Stimulated activated CD4-positive, alpha-beta T cell treated with anti-CD3 and anti-CD28 coated beads, Interleukin-2, amount 100 ng/mL, for 48 hours (primary cell): ENCODE data around the gene SIAH1.
A peak's percentile ranks its signal among the peaks of the same experiment; 100 is the strongest.
"Not testable (repeated sequence)": the region's sequence is repeated elsewhere in the genome, so short reads cannot be mapped to it uniquely, and the experiment has no call there.

Experiments used
- DNase-seq, 2 donors: peaks; one replicate each; pipeline ENCODE4 v3.0.0-alpha.2; 2020

SIAH1 gene, protein sequence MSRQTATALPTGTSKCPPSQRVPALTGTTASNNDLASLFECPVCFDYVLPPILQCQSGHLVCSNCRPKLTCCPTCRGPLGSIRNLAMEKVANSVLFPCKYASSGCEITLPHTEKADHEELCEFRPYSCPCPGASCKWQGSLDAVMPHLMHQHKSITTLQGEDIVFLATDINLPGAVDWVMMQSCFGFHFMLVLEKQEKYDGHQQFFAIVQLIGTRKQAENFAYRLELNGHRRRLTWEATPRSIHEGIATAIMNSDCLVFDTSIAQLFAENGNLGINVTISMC

DNA sequence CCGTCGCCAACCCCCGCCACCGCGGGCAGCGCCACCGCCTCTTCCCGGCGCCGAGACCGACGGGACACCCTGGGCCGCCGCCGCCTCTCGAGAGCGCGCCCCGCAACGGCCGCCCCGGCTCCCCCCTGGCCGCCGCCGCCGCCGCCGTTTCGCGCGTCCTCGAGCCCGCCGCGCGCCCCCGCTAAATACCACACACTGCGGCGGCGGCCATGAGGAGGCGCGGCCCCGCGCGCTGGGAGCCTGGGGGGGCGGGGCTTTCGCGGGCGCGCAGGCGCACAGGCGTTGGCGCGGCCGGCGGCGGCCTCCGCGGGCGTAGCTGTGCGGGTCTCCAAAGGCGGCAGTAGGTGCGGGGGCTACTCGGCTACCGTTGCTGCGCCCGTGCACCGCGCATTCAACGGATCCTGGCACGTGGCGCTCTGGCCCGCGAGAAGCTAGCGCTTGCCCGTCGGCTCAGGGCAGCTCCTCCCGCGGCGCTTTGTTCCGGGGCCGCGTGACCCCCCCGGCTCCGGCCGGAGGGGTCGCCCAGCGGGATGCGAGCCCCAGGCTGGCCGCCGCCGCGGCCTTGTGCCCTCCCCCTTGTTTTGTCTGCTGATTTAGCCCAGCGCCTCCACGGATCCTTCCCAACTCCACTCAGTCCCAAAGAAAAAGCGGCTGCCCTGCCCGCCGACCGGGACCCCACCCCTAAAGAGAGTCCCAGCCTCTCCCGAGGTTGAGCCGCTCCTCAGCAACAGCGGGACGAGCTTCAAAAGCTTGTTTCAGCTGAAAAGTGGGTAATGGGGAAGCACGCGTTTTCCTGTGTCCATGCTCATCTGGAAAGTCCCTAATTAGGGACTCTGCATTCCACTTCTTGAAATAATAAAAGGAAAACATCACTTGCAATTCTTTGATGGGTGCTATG is at the start of gene SIAH1:
Gene SIAH1, minus strand, starts transcription at position 161 of the 898 bp plus-strand sequence. CDS start 22,985 bp downstream, outside the sequence.
- DNase-seq = peak; percentile 78 to 89

DNA sequence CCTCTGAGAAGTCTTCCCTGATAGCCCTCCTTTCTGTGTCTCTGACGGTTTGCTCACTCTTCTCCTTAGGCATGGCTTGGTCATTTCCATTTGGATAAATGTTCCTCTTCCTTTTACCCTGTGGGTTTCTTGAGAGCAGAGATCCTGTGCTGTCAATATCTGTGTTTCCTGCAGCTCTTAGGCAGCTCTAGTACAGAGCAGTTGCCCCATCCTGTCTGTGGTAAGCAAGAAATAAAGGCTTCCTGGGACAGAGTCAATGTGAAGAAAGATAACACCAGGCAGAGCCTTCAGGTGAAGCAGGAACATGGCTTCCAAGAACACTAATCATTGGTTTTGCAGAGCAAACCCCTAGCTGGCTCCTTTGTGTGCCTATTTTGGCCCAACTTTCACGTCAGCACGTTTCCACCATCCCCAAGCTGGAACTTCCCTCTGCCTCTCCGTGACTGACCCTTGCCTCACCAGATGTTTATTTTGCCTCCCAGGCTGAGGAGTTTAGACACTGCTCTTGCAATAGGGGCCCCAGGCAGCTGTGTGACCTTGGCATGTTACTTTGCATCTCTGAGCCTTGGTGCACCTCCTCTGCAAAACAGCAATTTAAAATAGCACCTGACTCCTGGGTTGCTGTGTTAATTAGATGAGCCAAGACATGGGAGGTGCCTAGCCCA is 49.6 kb upstream of the SIAH1 start:
- DNase-seq = no peak

DNA sequence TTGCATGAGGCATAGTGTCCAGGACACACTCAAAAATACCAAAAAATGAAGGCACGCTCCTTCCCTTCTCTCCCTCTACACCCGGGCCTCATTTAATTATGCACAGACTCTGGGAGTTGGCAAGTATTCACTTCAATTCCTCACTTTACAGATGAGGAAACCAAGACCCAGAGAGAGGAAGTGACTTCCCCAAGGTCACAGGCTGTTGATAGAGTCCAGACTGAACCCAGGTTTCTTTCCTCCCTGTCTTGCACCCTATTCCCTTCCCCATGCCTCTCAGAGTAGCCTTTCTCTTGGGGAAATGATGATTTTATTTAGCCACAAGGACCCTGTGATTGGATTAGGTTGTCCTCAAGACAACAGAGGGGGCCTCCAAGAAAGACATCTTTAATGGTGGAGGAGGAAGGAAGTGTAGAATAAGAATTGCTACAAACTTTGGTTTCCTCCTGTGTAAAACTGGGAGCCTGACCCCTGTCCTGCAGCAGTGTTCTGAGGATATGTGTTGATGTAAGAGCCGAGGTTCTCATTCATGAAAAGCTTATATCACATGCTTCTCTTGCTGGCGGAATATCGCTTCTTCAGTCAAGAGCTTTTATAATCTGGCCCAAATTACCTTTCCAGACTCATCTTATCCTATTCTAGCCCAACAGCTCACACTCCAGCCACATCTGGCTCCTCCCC is 48.8 kb upstream of the SIAH1 start:
- DNase-seq = no peak

DNA sequence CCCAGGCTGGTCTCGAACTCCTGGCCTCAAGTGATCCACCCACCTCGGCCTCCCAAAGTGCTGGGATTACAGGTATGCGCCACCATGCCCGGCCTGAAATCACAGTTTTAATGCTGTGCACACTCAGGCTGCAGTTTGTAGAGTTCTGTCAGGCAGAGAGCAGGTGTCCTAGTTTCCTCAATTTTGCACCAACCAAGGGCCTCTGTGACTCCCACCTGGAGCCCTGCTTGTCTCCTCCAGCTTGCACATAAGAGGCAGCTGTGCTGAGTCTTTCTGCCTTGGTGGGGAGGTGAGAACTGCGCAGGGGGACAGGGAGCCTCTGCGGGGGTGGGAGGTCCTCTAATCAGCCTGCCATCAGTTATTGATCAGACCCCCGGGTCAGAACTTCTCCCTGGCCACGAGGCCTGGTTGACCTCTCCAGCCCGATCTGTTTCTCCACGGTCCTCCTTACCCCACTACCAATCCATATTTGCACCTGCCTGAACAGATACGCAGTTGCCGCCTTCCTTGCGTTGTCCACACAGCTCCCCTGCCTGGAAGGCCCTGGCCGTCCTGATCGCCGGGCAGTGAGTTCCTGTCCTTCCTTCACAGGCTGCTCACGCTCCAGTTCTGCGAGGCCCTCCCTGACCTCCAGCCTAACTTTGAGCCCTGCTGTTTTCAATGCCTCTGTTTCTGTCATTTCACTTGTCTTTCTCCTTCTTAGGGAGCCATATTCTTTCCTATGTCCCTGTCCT is 48.1 kb upstream of the SIAH1 start:
- no peak for DNase-seq

DNA sequence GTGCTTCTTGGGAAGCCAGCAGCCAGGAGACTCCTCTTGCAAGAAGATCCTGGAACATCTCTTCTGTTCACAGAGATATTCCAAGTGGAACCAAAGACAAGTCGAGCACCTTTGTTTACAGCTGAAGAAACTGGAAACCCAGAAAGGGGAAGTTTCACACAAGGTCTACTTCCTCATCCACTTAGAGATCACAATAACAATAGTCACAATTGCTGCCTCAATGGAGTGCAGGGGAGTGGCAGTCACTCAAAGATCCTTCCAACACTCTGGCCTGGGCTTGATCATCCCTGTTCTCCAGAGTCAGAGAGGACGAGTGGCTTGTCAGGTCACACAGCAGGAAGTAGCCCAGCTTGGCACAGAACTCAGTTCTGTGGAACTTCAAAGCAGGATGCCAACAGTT is 46.9 kb upstream of the SIAH1 start:
- no peak for DNase-seq

DNA sequence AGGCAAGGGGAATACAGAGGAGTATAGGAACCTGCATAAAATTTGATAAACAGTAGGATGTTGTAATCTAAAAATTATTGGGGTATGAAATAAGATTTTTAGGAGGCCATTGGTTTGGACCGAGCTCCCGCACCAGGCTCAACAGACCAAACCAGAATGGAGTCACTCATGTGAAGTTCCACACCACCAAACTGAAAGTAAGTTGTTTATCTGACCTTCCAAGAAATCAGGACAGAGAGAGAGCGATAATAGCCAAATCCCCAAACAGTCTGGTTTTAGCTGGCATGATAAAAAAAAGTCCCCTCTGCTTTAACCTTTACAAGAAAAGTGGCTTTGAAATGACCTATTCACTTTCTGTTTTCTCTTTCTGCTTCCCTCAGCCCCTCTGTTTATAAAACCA is 45.7 kb upstream of the SIAH1 start:
- no peak for DNase-seq

DNA sequence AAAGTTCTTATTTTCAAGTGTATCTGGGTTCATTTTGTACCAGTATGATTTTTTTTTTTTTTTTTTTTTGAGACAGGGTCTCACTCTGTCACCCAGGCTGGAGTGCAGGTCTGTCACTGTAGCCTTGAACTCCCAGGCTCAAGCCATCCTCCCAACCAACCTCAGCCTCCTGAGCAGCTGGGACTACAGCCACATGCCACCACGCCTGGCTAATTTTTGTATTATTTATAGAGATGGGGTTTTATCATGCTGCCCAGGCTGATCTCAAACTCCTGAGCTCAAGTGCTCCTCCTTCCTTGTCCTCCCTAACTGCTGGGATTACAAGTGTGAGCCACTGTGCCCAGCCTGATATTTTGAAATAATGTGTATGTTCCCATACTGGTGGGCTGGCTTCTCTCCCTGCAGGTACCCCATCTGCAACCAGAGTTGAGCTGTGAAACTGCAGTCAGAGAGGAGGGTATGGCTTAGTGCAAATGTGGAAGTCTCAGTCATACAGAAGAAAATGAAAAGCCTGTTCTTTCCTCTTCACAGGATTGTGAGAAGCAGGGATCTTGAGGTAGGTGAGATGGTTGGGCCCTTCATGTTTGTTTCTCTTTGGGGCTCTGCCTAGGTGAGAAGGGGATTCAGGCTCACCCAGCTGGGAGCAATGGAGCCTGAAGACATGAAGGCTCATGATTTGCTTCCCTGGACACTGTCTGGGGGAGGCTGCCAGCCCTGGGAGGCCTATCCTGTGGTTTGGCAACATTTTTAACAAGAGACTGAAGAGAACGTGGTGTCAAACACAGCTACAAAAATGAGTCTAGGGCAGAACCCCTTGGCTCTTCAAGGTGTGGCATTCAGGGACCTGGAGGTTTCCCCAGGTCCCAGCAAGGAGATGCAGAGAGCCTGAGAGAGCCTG is 41.3 kb upstream of the SIAH1 start:
- no peak for DNase-seq

DNA sequence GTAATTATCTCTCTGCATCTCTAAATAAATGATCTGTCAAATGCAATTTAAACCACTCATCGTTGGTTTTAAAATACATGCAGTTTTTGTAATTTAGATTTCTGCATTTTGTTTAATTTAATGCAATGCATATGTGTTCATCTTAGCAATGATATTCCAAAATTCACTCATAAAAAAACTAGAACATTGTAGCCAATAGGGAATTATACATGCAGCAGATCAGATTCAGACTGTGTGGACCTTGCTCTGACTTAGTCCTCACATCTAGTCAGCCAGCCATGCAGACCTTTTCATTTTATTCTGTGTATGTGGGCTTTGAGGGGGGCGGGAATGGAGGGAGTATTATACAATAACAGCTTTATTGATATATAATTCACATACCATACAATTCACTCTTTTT is 37.3 kb upstream of the SIAH1 start:
- DNase-seq = no peak

DNA sequence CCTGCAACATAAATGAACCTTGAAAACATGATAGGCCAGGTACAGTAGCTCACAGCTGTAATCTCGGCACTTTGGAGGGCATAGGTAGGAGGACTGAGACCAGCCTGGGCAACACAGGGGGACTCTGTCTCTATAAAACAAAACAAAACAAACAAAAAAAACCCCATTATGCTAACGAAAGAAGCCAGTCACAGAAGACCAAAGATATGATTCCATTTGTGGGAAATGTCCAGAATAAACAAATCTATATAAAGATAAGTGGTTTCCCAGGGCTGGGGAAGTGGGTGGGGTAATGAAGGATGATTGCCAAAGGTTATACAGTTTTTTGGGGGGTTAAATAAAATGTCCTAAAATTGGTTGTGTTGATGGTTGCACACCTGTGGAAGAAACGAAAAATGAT is 36.5 kb upstream of the SIAH1 start:
- no peak for DNase-seq

DNA sequence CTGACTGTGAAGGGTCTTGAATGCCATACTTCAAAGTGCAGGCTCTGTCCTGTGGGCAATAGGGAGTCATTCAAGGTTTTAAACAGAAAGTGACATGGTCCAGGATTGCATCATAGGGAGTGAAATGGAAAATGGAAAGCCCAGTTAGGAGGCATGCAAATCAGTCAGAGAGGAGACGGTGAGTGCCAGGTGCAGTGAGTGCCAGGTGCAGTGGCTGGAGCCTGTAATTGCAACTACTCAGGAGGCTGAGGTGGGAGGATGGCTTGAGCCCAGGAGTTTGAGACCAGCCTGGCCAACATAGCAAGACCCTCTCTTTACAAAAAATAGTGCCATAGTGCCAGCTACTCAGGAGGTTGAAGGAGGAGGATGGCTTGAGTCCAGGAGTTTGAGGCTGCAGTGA is 35.2 kb upstream of the SIAH1 start:
- DNase-seq = no peak

DNA sequence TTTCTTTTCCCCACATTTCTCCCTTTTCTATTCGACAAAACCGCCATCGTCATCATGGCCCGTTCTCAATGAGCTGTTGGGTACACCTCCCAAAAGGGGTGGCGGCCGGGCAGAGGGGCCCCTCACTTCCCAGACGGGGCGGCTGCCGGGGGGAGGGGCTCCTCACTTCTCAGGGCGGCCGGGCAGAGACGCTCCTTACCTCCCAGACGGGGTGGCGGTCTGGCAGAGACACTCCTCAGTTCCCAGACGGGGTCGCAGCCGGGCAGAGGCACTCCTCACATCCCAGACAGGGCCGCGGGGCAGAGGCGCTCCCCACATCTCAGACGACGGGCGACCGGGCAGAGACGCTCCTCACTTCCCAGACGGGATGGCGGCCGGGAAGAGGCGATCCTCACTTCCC is 31.4 kb upstream of the SIAH1 start:
- not testable (repeated sequence) for DNase-seq

DNA sequence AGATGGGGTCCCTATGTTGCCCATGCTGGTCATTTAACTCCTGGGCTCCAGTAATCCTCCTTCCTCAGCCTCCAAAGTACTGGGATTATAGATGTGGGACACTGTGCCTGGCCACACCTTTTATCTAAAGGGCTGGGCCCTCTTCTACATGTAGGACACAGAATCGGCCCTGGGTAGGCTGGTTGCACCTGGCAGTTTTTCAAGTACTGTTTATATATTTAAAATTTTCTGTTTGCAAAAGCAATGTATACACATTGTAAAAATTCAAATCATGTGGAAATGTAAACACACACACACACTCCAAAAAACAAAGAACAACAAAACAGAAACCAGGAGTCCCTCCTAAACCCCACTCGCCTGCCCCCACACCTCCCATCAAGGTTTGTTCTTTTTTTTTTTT is 28.1 kb upstream of the SIAH1 start:
- no peak for DNase-seq

DNA sequence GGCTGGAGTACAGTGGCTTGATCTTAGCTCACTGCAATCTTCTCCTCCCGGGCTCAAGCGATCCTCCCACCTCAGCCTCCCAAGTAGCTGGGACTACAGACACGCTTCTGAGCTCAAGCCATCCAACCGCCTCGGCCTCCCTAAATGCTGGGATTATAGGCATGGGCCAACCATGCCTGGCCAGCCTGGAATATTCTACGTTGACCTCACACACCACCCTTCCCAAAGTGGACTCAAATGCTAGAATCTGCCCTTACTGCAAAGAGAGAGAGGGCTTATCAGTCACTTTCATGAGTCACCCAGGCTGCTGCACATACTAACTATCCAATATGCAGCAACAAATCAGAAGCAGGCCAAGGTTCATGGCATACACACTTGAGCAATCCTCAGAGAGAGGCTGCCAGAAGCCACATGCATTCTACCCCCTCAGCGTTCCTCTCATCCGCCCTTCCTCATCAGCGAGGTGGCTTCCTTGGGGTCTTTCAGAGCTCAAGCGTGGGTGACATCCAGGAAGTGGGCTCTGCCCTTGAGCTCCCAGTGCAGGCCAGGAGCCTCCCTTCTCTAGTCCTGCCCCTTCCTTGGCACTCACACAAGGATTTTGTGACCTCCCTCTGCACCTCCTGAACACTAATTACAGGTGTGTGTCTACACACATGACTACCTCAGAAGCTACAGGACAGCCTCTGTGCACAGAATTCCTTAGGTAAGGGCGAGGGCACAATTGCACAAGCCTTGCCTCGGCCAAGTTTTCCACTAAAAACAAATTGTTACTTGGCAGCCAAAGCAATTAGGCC is 24.8 kb upstream of the SIAH1 start:
- no peak for DNase-seq

DNA sequence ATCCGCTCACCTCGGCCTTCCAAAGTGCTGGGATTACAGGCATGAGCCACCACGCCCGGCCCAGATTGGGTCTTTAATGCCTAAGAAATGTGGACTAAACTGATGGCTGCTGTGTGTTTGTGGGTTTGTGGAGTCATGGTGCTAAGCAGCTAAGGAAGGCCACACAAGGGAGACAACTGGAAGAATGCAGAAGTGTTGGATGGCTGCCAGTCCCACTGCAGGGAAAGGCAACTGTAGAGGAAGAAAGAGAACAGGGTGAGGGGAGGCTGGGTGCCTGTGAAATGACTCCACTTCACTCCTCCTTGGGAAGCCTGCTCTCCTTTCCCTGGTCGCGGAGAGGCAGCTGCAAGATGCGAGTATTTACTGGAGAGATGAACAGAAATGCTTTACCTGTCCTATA is 23.5 kb upstream of the SIAH1 start:
- no peak for DNase-seq

DNA sequence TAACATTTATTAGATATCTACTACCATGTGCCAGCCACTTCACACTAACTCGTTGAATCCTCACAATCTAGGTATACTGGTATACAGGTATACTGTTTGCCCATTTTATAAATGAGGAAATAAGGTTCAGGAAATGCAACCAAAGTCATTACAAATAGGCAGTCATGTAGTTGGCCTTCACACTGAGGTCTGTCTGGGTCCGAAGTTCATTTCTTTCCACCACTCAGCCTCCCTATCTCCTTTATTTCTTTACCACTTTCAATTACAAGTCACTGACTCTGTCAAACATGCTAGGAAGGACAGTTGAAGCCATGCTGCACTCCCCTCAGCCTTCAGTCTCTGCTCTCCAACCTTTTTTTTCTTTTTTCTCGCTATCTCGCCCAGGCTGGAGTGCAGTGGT is 20.7 kb upstream of the SIAH1 start:
- no peak for DNase-seq

DNA sequence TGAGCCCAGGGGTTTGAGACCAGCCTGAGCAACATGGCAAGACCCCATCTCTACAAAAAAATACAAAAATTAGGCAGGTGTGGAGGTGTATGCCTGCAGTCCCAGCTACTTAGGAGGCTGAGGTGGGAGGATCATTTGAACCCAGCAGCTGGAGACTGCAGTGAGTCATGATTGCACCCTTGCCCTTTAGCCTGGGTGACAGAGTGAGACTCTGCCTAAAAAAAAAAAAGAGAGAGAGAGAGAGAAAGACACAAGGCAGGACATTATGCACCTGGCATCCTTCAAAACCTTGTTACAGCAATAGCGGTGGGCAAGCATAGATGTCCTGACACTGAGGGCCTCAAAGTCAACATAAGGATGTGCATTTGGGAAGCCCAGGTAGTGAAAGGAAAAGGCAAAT is 19.9 kb upstream of the SIAH1 start:
- no peak for DNase-seq

DNA sequence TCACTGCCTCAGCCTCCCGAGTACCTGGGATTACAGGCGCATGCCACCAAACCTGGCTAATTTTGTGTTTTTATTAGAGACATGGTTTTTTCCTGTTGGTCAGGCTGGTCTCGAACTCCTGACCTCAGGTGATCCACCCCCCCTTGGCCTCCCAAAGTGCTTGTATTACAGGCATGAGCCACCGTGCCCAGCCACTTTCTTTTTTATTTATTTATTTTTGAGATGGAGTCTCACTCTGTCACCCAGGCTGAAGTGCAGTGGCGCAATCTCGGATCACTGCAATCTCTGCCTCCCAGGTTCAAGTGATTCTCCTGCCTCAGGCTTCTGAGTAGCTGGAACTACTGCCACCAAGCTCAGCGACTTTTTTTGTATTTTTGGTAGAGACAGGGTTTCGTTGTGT is 17.3 kb upstream of the SIAH1 start:
- not testable (repeated sequence) for DNase-seq

DNA sequence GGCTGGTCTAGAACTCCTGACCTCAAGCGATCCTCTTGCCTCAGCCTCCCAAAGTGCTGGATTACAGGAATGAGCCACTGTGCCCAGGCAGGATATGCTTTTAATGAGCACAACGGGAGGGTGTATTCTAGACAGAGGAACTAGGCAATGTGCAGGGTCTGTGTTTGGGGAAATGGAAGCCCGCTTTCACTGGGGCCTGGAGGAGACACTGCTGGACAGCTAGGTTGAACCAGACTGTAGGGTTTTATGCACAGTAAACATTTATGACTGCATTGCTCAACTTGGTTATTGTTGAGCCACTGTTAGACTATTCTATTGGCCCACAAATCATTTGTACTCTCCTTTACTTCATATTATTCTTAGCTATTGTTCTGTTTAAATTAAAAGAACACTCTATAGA is 10.2 kb upstream of the SIAH1 start:
- no peak for DNase-seq

DNA sequence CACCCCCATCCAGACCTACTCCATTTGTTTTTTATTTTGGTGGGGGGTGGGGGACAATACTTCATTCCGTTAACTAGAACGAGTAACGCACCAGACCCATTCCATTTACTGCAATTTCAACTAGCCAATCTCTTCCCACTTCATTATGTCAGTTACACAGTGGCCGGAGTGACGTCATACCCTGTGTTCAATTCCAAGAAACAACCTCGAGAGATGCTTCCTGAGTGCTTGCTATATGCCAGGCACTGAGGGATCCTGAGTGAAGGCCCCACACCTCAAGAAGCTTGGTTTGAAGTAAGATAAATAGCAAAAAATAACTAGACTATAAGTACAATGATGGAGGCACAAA is 9.1 kb upstream of the SIAH1 start:
- DNase-seq = no peak

DNA sequence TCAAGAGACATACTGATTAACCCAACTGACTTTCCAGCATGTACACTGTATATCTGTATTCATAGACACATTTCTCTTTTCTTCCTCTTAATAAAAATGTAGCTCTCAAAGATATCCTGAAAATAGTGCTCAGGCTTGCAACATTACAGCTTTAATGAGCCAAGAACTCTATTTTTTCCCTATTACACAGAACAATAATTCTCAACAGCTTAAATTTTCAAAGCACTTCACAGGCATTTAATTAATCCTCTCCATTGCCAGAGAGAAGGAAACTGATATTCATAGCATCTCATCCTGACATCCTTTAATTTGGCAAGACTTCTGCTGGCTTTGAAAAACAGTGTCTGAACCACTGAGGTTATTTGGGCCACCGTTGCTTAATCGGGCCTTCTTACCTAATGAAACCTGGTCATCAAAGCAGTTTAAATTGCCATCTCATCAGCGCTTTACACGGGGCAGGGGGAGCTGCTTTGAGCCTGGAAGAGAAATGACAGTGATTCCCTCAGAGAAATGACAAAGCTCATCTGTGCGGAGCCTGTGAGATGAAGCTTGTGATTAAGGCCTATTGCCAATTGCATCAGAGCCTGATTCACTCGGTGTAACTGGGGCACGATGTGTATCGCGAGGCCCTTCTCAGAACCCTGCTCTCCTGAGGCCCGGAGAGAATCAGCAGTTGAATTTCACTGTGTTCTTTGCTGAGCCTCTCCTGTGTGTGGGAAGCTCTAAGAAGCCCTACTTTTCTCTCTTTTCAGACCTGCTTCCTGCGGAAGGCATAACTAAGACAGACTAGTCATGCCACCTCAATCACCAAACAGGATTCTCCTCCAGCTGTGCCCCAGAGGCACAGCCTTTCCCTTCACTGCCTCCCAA is 8.5 kb upstream of the SIAH1 start:
- DNase-seq = no peak
